Esophagus muscularis mucosa (tissue), 4 donors: ENCODE data around the gene PHETA1. TPM values are rescaled to one million over a fixed set of nuclear protein-coding genes. Genes with fewer than 3 reads are reported as not detected.
"Not testable (repeated sequence)": the region's sequence is repeated elsewhere in the genome, so short reads cannot be mapped to it uniquely, and the experiment has no call there.

Experiments used
- DNase-seq: peaks from one replicate; pipeline ENCODE4 v3.0.0-alpha.2; 2017; ENCODE audit errors: extremely low spot score
- H3K27ac ChIP-seq, 4 donors: fragments of 200-600 bp; sonication (generic); replicated peaks in 1 of 4; 1 replicate in 3 of 4; 2 replicates in 1 of 4; pipeline ENCODE4 v1.5.1; 2016 to 2019; ENCODE audit warnings: mild to moderate bottlenecking in 1 of 4
- H3K27me3 ChIP-seq, 4 donors: fragments of 200-600 bp; sonication (generic); one replicate each; pipeline versions ENCODE4 v1.5.1 to v1.6.0; 2016 to 2019
- H3K36me3 ChIP-seq, 4 donors: fragments of 200-600 bp; sonication (generic); one replicate each; pipeline ENCODE4 v1.5.1; 2016 to 2019
- H3K4me1 ChIP-seq, 4 donors: fragments of 200-600 bp; sonication (generic); one replicate each; pipeline ENCODE4 v1.5.1; 2016 to 2019
- H3K4me3 ChIP-seq, 4 donors: fragments of 200-600 bp; sonication (generic); 1 replicate in 2 of 4; 2 replicates in 2 of 4; pipeline ENCODE4 v1.5.1; 2016 to 2019; ENCODE audit warnings: mild to moderate bottlenecking in 4 of 4, moderate library complexity in 1 of 4
- H3K9me3 ChIP-seq, 4 donors: fragments of 200-600 bp; sonication (generic); 1 replicate in 3 of 4; 2 replicates in 1 of 4; pipeline ENCODE4 v1.5.1; 2016 to 2019
- EP300 ChIP-seq: sonication (generic); formaldehyde crosslinking; IDR thresholded peaks from one replicate; pipeline ENCODE4 v1.6.1; 2017; ENCODE audit warnings: antibody characterized with exemption
- POLR2A ChIP-seq: fragments of 450-650 bp; IDR thresholded peaks from one replicate; pipeline ENCODE4 v1.6.1; 2017; ENCODE audit warnings: antibody characterized with exemption, moderate library complexity, mild to moderate bottlenecking, low read depth
- POLR2AphosphoS5 ChIP-seq, 2 donors: sonication (generic); formaldehyde crosslinking; IDR thresholded peaks; one replicate each; pipeline ENCODE4 v1.6.1; 2017; ENCODE audit warnings: antibody characterized with exemption in 2 of 2
- WGBS: methylation state at CpG from one replicate; pipeline ENCODE4 v1.1.5; 2018; 5-methylcytosine and 5-hydroxymethylcytosine counted together
- intact Hi-C: fragments of 100-400 bp; cut with DNase I; formaldehyde crosslinking; loops from one replicate; pipeline ENCODE4 v1.15.1; 2023
- total RNA-seq, 4 donors: library from RNA; depleted of rRNA; stranded (reverse); fragments of >200 nt; gene quantifications; one replicate each; pipeline versions ENCODE4 v1.1.0 to v1.2.1, GENCODE V29; 2016
- TF ChIP-seq, protein P1 (sequence below), 3 experiments: fragments of 200-600 bp in 2 of 3; fragments of 450-650 bp in 1 of 3; sonication (generic) in 2 of 3; IDR thresholded peaks; one replicate each; pipeline ENCODE4 v1.5.1; 2017 to 2019; ENCODE audit warnings: antibody characterized with exemption in 3 of 3, mild to moderate bottlenecking in 2 of 3, moderate library complexity in 1 of 3

PHETA1 gene
- total RNA-seq, 4 donors from 2014 or later: 5.8 to 15.6 (median 9.5) TPM

DNA sequence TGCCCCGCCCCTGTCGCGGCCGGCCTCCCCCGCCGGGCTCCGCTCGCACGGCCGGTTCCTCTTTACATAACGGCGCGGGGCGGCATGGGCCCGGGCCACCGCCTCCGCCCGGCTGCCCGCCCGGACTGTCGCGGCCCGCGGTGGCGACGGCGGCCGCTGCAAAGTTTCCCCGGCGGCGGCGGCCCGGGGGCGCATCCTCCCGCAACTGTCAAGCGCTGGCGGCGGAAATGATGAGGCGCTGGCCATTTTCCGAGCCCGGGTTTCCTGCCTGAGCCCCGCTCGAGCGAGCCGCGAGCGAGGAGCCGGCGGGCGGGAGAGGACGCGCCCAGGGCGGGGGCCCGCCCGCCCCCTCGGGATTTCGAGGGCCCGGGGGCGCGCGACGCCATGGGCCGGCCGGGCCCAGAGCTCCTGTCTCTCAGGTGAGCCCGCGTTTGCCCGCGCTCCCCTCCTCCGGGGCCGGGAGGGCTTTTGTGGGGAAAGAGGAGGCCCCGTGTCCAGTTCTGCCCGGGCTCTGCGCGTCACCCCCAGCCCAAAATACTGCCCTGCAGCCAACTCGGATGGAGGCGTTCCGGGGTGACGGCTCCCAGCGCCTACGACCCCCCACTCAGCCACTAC, 37.1 kb upstream of the PHETA1 start, which contains the start of gene SH2B3:
Gene SH2B3 (plus strand): TSS at position 65 of the 615 bp plus-strand sequence. CDS start 12,223 bp downstream, outside the sequence.
- WGBS: 0% methylated on average over 5 of the region's 80 CpGs
- no peak for TF ChIP-seq POLR2A
- no peak for TF ChIP-seq EP300
- TF ChIP-seq, protein P1, sequence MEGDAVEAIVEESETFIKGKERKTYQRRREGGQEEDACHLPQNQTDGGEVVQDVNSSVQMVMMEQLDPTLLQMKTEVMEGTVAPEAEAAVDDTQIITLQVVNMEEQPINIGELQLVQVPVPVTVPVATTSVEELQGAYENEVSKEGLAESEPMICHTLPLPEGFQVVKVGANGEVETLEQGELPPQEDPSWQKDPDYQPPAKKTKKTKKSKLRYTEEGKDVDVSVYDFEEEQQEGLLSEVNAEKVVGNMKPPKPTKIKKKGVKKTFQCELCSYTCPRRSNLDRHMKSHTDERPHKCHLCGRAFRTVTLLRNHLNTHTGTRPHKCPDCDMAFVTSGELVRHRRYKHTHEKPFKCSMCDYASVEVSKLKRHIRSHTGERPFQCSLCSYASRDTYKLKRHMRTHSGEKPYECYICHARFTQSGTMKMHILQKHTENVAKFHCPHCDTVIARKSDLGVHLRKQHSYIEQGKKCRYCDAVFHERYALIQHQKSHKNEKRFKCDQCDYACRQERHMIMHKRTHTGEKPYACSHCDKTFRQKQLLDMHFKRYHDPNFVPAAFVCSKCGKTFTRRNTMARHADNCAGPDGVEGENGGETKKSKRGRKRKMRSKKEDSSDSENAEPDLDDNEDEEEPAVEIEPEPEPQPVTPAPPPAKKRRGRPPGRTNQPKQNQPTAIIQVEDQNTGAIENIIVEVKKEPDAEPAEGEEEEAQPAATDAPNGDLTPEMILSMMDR (IDR thresholded peaks at IDR 0.05): no peak
- no peak for TF ChIP-seq POLR2AphosphoS5 (IDR thresholded peaks at IDR 0.05)
- H3K4me3 ChIP-seq: peak within 1 kb of the TSS; percentile 76 to 96 (median 86)
- no peaks in the 10 kb centered on the region for H3K36me3 ChIP-seq
- no peaks in the 10 kb centered on the region for H3K27me3 ChIP-seq
- no peak for DNase-seq
- H3K4me1 ChIP-seq: peaks cover 67 to 80% (median 76%) of the 10 kb centered on the region in 4 donors
- intact Hi-C loops: no loop called here
- peak within 1 kb of the TSS; percentile 81 to 88 (median 84) for H3K27ac ChIP-seq
- H3K9me3 ChIP-seq: no peaks in the 10 kb centered on the region

DNA sequence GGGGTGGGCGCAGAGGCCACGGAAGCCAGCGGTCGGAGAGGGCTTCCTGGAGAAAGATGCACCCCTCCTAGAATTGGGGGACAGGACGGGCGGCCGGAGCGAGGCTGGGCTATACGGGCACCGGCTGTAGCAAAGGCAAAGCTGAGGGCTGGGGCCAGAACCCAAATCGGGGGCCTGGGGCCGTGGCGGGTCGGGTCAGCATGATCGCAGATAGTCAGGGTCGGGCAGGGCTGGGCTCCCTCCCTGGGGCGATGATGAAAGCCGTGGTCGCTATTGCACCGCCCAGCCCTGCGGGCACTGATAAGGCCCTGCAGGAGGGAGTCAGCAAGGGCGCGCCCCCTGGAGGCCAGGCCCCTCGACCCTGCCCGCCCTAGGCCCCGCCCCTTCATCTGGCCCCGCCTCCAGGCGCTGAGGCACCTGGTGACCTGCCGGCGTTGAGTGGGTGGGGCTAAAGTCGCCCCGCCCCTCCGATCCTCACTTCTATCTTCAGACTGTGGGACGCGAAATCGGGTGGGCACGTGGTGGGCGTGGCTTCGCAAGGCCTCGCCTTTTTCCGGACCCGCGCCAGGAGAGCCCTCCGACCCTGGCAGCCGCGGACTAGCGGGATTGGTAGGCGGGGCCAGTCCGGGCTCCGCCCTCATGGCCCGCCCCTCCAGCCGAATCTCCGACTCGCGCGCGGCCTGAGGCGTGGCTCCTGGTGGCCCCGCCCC, 36.4 kb upstream of the PHETA1 start:
- no peaks in the 10 kb centered on the region for H3K27me3 ChIP-seq
- 1% methylated on average over 16 of the region's 59 CpGs for WGBS
- peak overlapping the region; percentile 76 to 96 (median 86) for H3K4me3 ChIP-seq
- TF ChIP-seq, protein P1 (IDR thresholded peaks at IDR 0.05): peak; percentile 39 to 52 (median 48)
- TF ChIP-seq POLR2AphosphoS5 (IDR thresholded peaks at IDR 0.05) (peak in 1 of 2 donors; percentile 33), POLR2A (no peak)
- no peaks in the 10 kb centered on the region for H3K36me3 ChIP-seq
- H3K9me3 ChIP-seq: no peaks in the 10 kb centered on the region
- peak overlapping the region; percentile 81 to 88 (median 84) for H3K27ac ChIP-seq
- intact Hi-C loops: no loop called here
- DNase-seq: peak; percentile 99
- peaks cover 60 to 73% (median 70%) of the 10 kb centered on the region in 4 donors for H3K4me1 ChIP-seq

DNA sequence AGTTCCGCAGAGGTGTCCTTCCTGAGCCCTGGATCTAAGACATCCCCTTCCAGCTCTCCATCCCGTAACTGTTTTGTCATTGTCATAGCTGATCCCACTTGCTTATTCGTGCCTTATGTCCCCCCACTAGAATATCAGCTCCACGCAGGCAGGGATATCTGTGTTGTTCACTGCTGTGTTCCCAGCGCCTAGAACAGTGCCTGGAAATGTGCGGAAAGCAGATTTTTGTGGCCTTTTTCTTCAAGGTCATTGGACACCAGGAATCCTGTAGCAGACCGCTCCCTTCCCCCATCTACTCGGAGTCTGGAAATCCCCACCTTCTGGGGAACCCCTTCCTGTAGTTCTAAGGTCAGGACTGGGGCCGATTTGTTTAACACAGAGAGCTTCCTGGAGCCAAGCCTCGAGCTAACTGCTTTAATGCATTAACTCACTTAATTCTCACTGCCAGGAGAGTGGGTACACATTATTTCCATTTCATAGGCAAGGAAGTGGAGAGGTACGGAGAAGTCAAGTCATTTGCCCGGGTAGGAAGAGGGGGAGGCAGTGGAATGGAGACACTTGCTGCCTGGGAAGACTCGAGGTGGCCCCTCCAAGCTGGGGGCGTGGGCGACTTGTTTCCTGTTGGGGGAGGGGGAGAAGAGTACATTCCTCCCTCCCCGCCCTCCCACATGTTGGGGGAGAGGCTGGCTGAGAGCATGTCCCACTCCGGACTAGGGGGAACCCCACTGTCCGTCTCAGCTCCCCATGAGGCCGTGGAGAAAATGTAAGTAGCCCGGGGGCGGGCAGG, 35.7 kb upstream of the PHETA1 start:
- peak overlapping the region; percentile 76 to 96 (median 86) for H3K4me3 ChIP-seq
- no peaks in the 10 kb centered on the region for H3K36me3 ChIP-seq
- intact Hi-C loops: no loop called here
- H3K27me3 ChIP-seq: no peaks in the 10 kb centered on the region
- no peaks in the 10 kb centered on the region for H3K9me3 ChIP-seq
- TF ChIP-seq, protein P1 (IDR thresholded peaks at IDR 0.05): no peak
- TF ChIP-seq POLR2A: no peak
- TF ChIP-seq POLR2AphosphoS5 (IDR thresholded peaks at IDR 0.05): no peak
- no peak for TF ChIP-seq EP300
- H3K4me1 ChIP-seq: peaks cover 53 to 66% (median 62%) of the 10 kb centered on the region in 4 donors
- DNase-seq: no peak
- peak overlapping the region; percentile 81 to 88 (median 84) for H3K27ac ChIP-seq
- 40% methylated on average over 17 of the region's 21 CpGs for WGBS

DNA sequence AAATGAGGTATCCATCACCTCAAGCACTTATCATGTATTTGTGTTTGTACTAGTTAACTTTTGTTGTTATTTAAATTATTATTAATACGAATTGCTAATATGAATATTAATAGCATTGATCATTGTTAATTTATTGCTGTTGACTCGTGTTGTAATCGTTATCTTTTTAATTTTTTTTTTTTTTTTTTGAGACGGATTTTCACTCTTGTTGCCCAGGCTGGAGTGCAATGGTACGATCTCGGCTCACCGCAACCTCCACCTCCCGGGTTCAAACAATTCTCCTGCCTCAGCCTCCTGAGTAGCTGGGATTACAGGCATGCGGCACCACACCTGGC, 33.6 kb upstream of the PHETA1 start:
- WGBS: 87% methylated on average over 9 of the region's 9 CpGs
- H3K27ac ChIP-seq: peak overlapping the region; percentile 81 to 88 (median 84)
- peaks cover 34 to 54% (median 48%) of the 10 kb centered on the region in 4 donors for H3K4me1 ChIP-seq
- H3K36me3 ChIP-seq, DNase-seq, H3K9me3 ChIP-seq, H3K27me3 ChIP-seq, intact Hi-C loops: not testable (repeated sequence)
- peak overlapping the region in 3 of 4 donors; percentile 24 to 30 (median 28) for H3K4me3 ChIP-seq

DNA sequence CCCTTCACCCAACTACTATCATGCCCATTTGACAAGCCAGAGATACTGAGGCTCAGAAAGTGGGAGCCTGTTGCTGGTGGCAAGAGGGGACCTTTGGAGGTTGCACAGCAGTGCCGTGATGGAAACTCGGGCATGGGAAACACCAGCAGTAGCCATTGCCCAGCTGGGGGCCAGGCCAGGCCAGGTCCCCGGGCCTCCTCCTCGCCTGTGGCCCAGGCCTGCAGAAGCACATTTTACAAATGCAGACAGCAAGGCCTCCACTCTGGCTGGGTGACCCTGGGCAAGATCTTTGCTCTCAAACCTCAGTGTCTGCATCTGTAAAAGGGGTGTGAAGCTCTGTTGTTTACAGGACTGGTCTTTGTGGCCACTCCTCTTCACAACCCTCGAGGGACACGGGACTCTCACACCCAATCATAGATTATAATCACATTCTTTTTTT, 32.3 kb upstream of the PHETA1 start:
- TF ChIP-seq POLR2AphosphoS5 (IDR thresholded peaks at IDR 0.05) (no peak), EP300 (no peak), POLR2A (no peak)
- TF ChIP-seq, protein P1 (IDR thresholded peaks at IDR 0.05): no peak
- H3K4me1 ChIP-seq: peaks cover 37 to 52% (median 47%) of the 10 kb centered on the region in 4 donors
- no peaks in the 10 kb centered on the region for H3K27me3 ChIP-seq
- no peak for DNase-seq
- no peaks in the 10 kb centered on the region for H3K9me3 ChIP-seq
- 91% methylated on average over 4 of the region's 6 CpGs for WGBS
- H3K4me3 ChIP-seq: no peak overlapping the region
- H3K27ac ChIP-seq: no peak overlapping the region
- intact Hi-C loops: no loop called here
- H3K36me3 ChIP-seq: no peaks in the 10 kb centered on the region

DNA sequence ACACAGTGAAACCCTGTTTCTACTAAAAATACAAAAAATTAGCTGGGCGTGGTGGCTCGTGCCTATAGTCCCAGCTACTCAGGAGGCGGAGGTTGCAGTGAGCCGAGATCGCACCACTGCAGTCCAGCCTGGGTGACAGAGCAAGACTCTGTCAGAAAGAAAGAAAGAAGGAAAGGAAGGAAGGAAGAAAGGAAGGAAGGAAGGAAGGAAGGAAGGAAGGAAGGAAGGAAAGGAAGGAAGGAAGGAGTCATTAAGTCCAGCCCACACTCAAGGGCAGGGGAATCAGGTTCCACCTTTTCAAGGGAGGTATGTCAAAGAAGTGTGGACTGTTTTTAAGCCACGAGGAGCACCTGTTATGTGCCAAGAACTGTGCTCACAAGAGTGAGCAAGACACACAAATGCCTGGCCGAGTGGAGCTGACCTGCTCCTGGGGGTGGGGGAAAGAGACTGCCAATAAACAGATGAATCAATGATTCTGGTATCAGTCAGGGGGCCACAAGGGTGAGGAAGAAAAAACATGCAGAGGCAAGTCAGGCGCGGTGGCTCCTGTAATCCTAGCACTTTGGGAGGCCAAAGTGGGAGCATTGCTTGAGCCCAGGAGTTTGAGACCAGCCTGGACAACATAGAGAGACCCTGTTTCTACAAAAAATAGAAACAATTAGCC, 31.0 kb upstream of the PHETA1 start:
- WGBS: 85% methylated on average over 9 of the region's 9 CpGs
- H3K27ac ChIP-seq: peak overlapping the region in 1 of 4 donors; percentile 6
- H3K27me3 ChIP-seq, H3K9me3 ChIP-seq, H3K4me3 ChIP-seq, H3K36me3 ChIP-seq: not testable (repeated sequence)
- intact Hi-C loops: loop anchor here (10.0 kb wide), 1 partner anchor 275 kb away; no protein-coding TSS in a partner anchor
- H3K4me1 ChIP-seq: peaks cover 35 to 43% (median 41%) of the 10 kb centered on the region in 4 donors
- DNase-seq: peak; percentile 81
